Stimulated activated CD8-positive, alpha-beta memory T cell treated with anti-CD3 and anti-CD28 coated beads, Interleukin-12 subunit alpha, Interleukin-12 subunit beta, amount 100 ng/mL, for 24 hours (primary cell): Measurements from ENCODE around the gene MMP19.
"Not testable (repeated sequence)": the region's sequence is repeated elsewhere in the genome, so short reads cannot be mapped to it uniquely, and the experiment has no call there.

Experiments
- DNase-seq: peaks from one replicate; pipeline ENCODE4 v3.0.0-alpha.2; 2020; ENCODE audit errors: extremely low read depth

The MMP19 gene

GRCh38 chr12:55842681-55843429 lies at the start of gene MMP19:
Gene MMP19 (minus strand): TSS chr12:55842936. CDS start chr12:55842830, 106 bp downstream.
- no peak for DNase-seq

GRCh38 chr12:55891310-55891709 lies 48.6 kb upstream of the MMP19 start:
- DNase-seq, result no peak

GRCh38 chr12:55885113-55885512 lies 42.4 kb upstream of the MMP19 start:
- DNase-seq, result no peak

- DNase-seq, result no peak
These were observed 35.1 kb upstream of the MMP19 start for GRCh38 chr12:55877824-55878223.

GRCh38 chr12:55875704-55876467 lies 33.1 kb upstream of the MMP19 start:
- no peak for DNase-seq

- DNase-seq, result no peak
These were observed 31.7 kb upstream of the MMP19 start for GRCh38 chr12:55874443-55874842.

GRCh38 chr12:55866454-55867004 lies 23.8 kb upstream of the MMP19 start:
- DNase-seq, result not testable (repeated sequence)

GRCh38 chr12:55865327-55865726 lies 22.6 kb upstream of the MMP19 start:
- no peak for DNase-seq

GRCh38 chr12:55862931-55863330 lies 20.2 kb upstream of the MMP19 start:
- not testable (repeated sequence) for DNase-seq

- no peak for DNase-seq
These were observed 19.6 kb upstream of the MMP19 start for GRCh38 chr12:55862286-55862685.

GRCh38 chr12:55861871-55862270 lies 19.1 kb upstream of the MMP19 start:
- no peak for DNase-seq

- DNase-seq, result no peak
These were observed 18.7 kb upstream of the MMP19 start for GRCh38 chr12:55861396-55861795.

GRCh38 chr12:55852740-55853139 lies 10.0 kb upstream of the MMP19 start:
- no peak for DNase-seq

GRCh38 chr12:55850893-55851292 lies 8.2 kb upstream of the MMP19 start:
- no peak for DNase-seq

- DNase-seq, result no peak
These were observed 7.7 kb upstream of the MMP19 start for GRCh38 chr12:55850401-55850800.

- DNase-seq, result no peak
These were observed 7.0 kb upstream of the MMP19 start for GRCh38 chr12:55849616-55850343.

- no peak for DNase-seq
These were observed 5.0 kb upstream of the MMP19 start for GRCh38 chr12:55847603-55848291.

- DNase-seq, result no peak
These were observed 4.3 kb upstream of the MMP19 start for GRCh38 chr12:55847033-55847432.

- no peak for DNase-seq
These were observed 3.2 kb upstream of the MMP19 start for GRCh38 chr12:55845785-55846496.

- DNase-seq, result no peak
These were observed 2.6 kb upstream of the MMP19 start for GRCh38 chr12:55845361-55845760.

- no peak for DNase-seq
These were observed 2.2 kb upstream of the MMP19 start for GRCh38 chr12:55844961-55845360.
